ENCODE measurements around the gene CUX1.

CUX1 gene

DNA sequence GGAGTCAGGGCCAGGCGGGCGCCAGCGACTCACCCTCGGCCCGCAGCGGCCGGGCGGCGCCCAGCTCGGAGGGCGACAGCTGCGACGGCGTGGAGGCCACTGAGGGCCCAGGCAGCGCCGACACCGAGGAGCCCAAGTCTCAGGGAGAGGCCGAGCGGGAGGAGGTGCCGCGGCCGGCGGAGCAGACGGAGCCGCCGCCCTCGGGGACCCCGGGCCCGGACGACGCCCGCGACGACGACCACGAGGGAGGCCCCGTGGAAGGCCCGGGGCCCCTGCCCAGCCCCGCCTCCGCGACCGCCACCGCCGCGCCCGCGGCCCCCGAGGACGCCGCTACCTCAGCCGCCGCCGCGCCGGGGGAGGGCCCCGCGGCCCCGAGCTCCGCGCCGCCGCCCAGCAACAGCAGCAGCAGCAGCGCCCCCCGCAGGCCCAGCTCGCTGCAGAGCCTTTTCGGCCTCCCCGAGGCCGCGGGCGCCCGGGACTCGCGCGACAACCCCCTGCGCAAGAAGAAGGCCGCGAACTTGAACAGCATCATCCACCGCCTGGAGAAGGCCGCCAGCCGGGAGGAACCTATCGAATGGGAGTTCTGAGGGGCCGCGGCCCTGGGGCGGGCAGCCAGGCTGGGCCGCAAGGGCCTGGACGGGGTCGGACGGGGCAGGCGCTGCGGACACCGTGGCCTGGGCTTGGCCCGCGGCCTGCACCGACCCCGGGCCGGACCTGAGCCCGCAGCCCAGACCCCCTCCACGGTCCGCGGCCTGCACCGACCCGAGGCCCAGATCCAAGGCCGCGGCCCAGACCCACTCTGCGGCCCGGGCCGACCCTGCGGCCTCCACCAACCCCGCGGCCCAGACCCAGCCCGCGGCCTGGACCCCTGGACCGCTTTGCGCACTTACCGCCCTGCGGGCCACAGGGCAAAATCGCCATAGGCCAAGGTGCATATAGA is 431.3 kb downstream of the CUX1 start:
- H3K4me3 ChIP-seq (ENCODE audit: low read length) = no peak overlapping the region
- H3K9ac ChIP-seq (ENCODE audit: low read length) = no peak overlapping the region
- no peaks in the 10 kb centered on the region for H3K4me1 ChIP-seq (ENCODE audit: control insufficient read depth, insufficient read depth, low read length)
- no peaks in the 10 kb centered on the region for H3K9me3 ChIP-seq (ENCODE audit: control insufficient read depth, low read length)
- no peaks in the 10 kb centered on the region for H3K27me3 ChIP-seq (ENCODE audit: control insufficient read depth, insufficient read depth, low read length)
- H3K36me3 ChIP-seq (ENCODE audit: control insufficient read depth, insufficient read depth, low read length) = no peaks in the 10 kb centered on the region

DNA sequence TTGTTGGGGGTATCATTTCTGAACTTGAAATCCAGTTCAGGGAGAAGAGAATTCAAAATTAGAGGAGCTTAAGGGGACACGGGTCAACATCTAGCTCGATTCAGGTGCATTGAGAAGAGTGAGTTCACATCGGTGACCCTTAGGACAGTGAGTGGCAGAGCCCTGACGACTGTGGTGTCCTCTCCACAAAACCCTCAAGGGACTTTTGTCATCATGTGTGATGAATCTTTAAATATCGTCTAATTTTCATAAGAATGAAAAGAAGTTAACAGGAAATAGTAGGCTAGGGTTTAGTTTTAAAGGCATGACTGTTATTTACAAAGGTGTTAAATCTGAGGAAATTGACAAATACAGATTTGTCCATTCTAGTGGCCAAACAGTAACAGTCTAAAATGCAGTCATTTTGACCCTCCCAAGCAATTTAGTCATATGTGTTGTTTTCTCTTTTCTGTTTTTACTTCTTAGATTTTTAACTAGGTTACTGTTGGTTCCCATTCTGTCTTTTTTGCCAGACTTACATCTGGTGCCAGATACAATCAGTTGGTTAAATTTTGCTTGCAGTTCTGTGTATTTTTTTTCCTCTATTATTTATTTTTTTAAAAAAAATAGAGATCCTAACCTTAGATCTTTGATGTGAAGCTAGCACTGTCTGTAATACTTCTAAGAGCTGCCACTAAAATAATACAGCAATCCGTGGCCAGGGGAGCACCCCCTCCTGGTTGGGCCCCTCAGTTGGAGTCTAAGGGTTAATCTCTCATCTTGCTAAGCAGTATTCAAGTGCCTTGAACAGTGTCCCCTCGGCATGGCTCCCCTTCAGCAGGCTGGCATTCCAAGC is 434.3 kb downstream of the CUX1 start:
- Histone ChIP-seq H3K9me3 (ENCODE audit: control insufficient read depth, low read length) (no peaks in the 10 kb centered on the region), H3K4me3 (ENCODE audit: low read length) (no peak overlapping the region), H3K27me3 (ENCODE audit: control insufficient read depth, insufficient read depth, low read length) (no peaks in the 10 kb centered on the region), H3K36me3 (ENCODE audit: control insufficient read depth, insufficient read depth, low read length) (no peaks in the 10 kb centered on the region), H3K9ac (ENCODE audit: low read length) (no peak overlapping the region), H3K4me1 (ENCODE audit: control insufficient read depth, insufficient read depth, low read length) (no peaks in the 10 kb centered on the region)

DNA sequence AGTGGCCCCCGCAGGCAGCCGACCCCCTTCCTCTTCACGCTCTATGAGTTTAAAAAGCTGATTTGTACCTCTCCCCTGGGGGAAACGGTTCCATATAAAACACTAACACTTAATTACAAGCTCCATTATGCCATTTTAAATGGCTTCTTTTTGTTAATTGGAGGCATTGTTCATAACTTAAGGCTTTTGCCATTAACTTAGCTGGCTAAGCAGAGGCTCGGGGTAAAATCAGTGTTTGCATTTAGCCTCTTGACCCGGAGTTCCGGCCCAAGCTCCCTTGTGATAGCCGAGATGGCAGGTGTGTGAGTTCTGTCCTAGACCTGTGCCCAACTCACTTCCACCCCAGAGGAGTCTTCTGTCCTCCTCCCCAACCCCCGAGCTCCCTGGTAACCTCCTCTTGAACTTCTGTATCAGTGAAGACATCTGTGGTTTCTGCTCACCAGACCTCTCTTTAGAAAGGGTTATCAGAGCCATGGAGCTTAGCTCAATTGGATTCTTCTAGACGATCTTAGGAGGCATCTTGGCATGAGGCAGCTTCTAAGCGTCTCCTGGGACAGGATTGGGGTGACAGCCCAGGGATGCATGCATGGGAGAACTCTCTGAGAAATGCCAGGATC is 435.0 kb downstream of the CUX1 start:
- H3K9me3 ChIP-seq (ENCODE audit: control insufficient read depth, low read length) = no peaks in the 10 kb centered on the region
- no peak overlapping the region for H3K4me3 ChIP-seq (ENCODE audit: low read length)
- no peaks in the 10 kb centered on the region for H3K27me3 ChIP-seq (ENCODE audit: control insufficient read depth, insufficient read depth, low read length)
- no peaks in the 10 kb centered on the region for H3K36me3 ChIP-seq (ENCODE audit: control insufficient read depth, insufficient read depth, low read length)
- no peak overlapping the region for H3K9ac ChIP-seq (ENCODE audit: low read length)
- no peaks in the 10 kb centered on the region for H3K4me1 ChIP-seq (ENCODE audit: control insufficient read depth, insufficient read depth, low read length)

DNA sequence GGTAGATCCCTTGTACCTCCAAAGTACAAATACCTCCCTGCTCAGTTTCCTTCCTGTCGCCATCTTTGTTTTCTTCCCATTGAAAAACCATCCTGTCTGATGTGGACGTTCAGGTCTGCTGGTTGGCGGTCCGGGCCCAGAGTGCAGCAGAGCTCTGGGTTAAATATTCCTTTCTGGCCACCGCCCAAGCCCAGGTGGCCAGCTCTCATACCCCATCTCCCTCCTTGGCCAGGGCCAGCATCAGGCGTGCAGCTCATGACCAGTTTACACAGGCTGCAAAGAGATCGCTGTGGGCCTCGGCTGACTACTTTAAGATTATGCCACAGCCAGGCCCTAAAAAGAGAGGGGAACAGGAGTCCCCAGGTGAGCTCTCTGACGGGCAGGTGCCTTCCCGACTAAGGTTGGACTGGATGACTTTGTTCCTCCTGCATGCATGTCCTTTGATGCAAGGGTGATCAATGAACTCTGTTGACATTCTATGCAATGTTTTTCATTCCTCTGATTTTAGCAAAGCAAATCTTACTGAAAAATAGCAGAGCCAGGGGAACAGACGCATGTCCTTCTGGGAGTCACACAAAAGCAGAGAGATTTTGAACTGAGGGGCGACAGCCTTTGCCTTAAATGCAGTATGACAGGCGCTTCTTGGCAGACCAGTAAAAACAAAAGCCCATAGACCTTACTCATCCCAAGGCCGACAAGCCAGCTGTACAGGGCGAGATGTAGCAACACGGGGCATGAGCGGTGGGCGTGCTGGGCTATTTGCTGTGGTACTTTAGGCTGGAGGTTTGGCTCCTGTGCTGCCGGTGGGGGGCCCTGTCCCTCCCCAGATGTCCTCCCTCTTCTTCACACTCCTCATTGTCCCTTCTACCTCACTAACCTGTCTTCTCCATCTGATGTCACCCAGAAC is 435.9 kb downstream of the CUX1 start:
- no peak overlapping the region for H3K4me3 ChIP-seq (ENCODE audit: low read length)
- H3K9ac ChIP-seq (ENCODE audit: low read length) = no peak overlapping the region
- no peaks in the 10 kb centered on the region for H3K9me3 ChIP-seq (ENCODE audit: control insufficient read depth, low read length)
- no peaks in the 10 kb centered on the region for H3K4me1 ChIP-seq (ENCODE audit: control insufficient read depth, insufficient read depth, low read length)
- no peaks in the 10 kb centered on the region for H3K36me3 ChIP-seq (ENCODE audit: control insufficient read depth, insufficient read depth, low read length)
- no peaks in the 10 kb centered on the region for H3K27me3 ChIP-seq (ENCODE audit: control insufficient read depth, insufficient read depth, low read length)

DNA sequence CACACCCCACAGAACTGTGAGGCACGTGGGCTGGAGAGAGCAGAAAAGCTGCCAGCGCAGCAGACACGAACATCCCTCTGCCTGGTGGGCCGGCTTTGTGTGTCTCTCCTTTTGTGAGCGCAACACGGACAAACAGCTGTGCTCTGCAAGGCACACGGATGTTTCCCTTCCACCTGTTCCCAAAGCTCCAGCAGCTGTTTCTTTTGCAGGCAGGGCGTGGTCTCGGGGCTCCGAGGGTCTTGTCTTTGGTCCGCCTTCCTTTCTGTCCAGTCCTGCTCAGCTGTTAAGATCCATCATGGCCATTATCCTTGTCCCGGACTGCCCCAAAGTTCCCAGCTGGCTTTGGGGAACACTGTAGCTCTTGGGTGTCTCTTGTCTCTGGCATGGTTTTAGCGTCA is 436.5 kb downstream of the CUX1 start:
- Histone ChIP-seq H3K4me3 (ENCODE audit: low read length) (no peak overlapping the region), H3K9ac (ENCODE audit: low read length) (no peak overlapping the region), H3K27me3 (ENCODE audit: control insufficient read depth, insufficient read depth, low read length) (no peaks in the 10 kb centered on the region), H3K4me1 (ENCODE audit: control insufficient read depth, insufficient read depth, low read length) (no peaks in the 10 kb centered on the region), H3K9me3 (ENCODE audit: control insufficient read depth, low read length) (no peaks in the 10 kb centered on the region), H3K36me3 (ENCODE audit: control insufficient read depth, insufficient read depth, low read length) (no peaks in the 10 kb centered on the region)

DNA sequence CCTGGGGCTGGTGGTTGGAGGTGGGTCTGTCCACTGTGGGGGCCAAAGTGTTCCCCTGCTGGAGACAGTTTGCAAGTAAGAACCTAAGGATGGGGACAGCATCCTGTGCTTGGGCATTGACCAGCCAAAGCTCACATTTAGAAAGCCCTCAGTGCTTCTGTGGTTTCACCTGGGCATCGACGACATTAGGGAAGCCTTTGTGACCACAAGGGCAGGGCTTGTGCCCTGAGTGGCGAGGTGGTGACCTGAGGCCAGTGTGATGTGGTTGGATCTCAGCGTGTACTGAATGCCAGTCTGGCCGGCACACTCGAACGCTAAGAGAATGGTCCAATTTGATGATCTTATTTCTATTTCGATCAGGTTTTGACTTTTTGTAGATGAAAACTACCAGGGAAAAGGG is 437.1 kb downstream of the CUX1 start:
- H3K9me3 ChIP-seq (ENCODE audit: control insufficient read depth, low read length) = no peaks in the 10 kb centered on the region
- no peaks in the 10 kb centered on the region for H3K27me3 ChIP-seq (ENCODE audit: control insufficient read depth, insufficient read depth, low read length)
- no peak overlapping the region for H3K9ac ChIP-seq (ENCODE audit: low read length)
- H3K4me1 ChIP-seq (ENCODE audit: control insufficient read depth, insufficient read depth, low read length) = no peaks in the 10 kb centered on the region
- no peak overlapping the region for H3K4me3 ChIP-seq (ENCODE audit: low read length)
- H3K36me3 ChIP-seq (ENCODE audit: control insufficient read depth, insufficient read depth, low read length) = no peaks in the 10 kb centered on the region

DNA sequence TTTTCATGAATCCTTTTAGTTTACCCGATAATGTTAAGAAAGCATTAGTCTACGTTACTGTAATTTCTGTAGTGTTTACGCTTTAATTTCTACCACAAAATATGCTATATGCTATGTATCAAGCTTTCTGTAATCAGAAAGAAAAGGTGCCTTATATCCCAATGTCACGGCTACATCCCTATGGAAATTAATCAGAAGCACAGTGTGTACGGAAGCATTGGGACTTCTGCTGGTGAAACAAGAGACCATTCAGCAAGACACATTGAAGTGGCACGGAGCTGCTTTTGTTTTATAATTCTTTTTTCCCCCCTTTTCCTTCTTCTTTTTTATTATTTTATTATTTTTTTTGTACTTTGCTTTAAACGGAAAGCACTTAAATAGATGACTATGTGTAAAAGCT is 438.1 kb downstream of the CUX1 start:
- H3K4me1 ChIP-seq (ENCODE audit: control insufficient read depth, insufficient read depth, low read length) = no peaks in the 10 kb centered on the region
- no peak overlapping the region for H3K9ac ChIP-seq (ENCODE audit: low read length)
- H3K4me3 ChIP-seq (ENCODE audit: low read length) = no peak overlapping the region
- no peaks in the 10 kb centered on the region for H3K27me3 ChIP-seq (ENCODE audit: control insufficient read depth, insufficient read depth, low read length)
- H3K36me3 ChIP-seq (ENCODE audit: control insufficient read depth, insufficient read depth, low read length) = no peaks in the 10 kb centered on the region
- H3K9me3 ChIP-seq (ENCODE audit: control insufficient read depth, low read length) = no peaks in the 10 kb centered on the region

DNA sequence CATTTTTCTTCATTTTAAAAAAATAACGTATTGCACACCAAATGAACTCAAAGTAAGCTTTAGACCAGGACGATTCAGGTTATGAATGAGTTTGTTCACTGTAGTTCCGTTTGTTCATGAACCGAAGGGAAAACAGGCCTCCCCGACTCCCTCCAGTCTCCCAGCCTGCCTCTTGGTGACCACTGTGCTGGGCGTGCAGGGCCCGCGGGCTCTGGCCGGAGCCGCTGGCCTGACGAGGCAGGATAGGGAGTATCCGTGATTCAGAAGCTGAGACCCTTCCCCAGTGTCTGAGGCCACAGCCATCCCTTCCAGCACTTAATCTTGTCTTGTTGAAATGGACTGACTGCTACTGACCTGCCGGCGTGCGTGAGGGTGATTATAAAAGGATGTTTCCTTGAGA is 438.5 kb downstream of the CUX1 start:
- Histone ChIP-seq H3K27me3 (ENCODE audit: control insufficient read depth, insufficient read depth, low read length) (no peaks in the 10 kb centered on the region), H3K9ac (ENCODE audit: low read length) (no peak overlapping the region)

DNA sequence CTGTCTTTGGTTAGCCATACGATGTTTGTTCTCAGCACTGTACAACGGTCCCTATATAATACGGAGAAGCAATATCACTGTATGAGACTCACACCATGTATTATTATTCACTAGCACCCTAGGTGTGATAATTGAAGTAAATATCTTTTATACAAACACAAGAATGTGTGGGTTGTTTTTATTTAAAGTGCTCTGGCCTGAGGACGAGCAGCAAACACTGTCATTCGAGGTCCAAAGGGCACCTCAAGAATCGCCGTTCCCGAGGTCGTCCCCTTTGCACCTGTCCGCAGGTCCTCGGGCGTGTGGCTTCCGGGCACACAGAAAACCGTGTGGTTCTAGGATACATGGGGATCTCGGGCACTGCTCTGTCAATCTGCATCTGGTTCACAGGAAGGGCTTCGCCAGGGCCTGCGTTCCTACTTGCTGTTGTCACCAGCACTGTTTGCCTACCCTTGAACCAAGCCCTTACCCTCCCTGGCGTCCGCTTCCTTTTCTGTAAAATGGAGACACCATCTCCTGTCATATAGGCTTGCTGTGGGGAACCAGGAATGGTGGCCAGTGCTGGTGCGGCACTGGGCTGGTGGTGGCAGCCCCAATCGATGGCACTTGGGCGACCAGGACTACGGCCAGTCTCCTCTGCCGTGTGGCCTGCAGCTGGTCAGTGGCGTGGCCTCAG is 440.8 kb downstream of the CUX1 start:
- no peak overlapping the region for H3K4me3 ChIP-seq (ENCODE audit: low read length)
- H3K9me3 ChIP-seq (ENCODE audit: control insufficient read depth, low read length) = no peaks in the 10 kb centered on the region
- H3K36me3 ChIP-seq (ENCODE audit: control insufficient read depth, insufficient read depth, low read length) = no peaks in the 10 kb centered on the region
- H3K9ac ChIP-seq (ENCODE audit: low read length) = no peak overlapping the region
- no peaks in the 10 kb centered on the region for H3K4me1 ChIP-seq (ENCODE audit: control insufficient read depth, insufficient read depth, low read length)
- no peaks in the 10 kb centered on the region for H3K27me3 ChIP-seq (ENCODE audit: control insufficient read depth, insufficient read depth, low read length)

More for the DNA sequence above, 438.5 kb downstream of the CUX1 start:
- no peaks in the 10 kb centered on the region for H3K4me1 ChIP-seq (ENCODE audit: control insufficient read depth, insufficient read depth, low read length)
- no peaks in the 10 kb centered on the region for H3K9me3 ChIP-seq (ENCODE audit: control insufficient read depth, low read length)
- H3K36me3 ChIP-seq (ENCODE audit: control insufficient read depth, insufficient read depth, low read length) = no peaks in the 10 kb centered on the region
- no peak overlapping the region for H3K4me3 ChIP-seq (ENCODE audit: low read length)

DNA sequence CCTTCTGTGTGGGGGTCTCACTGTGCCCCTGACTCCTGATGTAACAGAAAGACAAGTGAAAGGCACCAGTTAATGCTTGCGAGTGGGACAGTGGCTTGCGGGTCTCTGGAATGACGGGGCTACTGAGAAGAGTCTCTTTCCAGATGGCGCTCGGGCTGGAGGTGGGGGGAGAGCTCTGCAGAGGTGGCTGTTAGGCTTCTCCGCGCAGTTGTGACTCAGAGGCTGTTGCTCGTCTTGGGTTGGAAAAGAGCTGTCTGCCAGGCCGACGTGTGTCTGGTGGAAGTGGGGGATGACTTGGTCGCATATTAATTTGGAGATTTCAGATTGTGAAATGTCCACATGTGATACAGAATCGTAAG is 441.3 kb downstream of the CUX1 start:
- no peaks in the 10 kb centered on the region for H3K27me3 ChIP-seq (ENCODE audit: control insufficient read depth, insufficient read depth, low read length)
- no peaks in the 10 kb centered on the region for H3K36me3 ChIP-seq (ENCODE audit: control insufficient read depth, insufficient read depth, low read length)
- no peaks in the 10 kb centered on the region for H3K4me1 ChIP-seq (ENCODE audit: control insufficient read depth, insufficient read depth, low read length)
- no peaks in the 10 kb centered on the region for H3K9me3 ChIP-seq (ENCODE audit: control insufficient read depth, low read length)
- H3K4me3 ChIP-seq (ENCODE audit: low read length) = no peak overlapping the region
- H3K9ac ChIP-seq (ENCODE audit: low read length) = no peak overlapping the region

DNA sequence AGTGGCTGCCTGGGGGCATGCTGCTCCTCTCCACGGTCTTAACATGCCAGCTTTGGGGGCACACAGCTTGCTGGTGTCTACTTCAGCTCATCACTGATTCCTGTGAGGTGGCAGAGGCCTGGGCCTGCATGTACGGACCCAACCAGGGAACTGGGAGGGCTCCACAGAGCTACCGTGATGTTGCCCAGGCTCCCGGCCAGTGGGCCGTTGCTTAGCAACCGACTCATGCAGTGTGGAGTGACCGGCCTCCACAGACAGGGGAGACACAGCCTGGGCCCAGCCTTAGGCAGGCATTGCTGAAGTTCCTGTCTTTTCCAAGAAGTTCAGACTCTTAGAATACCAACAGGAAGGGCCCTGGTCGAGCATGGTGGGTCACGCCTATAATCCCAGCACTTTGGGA is 443.4 kb downstream of the CUX1 start:
- Histone ChIP-seq H3K9me3 (ENCODE audit: control insufficient read depth, low read length) (no peaks in the 10 kb centered on the region), H3K4me3 (ENCODE audit: low read length) (no peak overlapping the region), H3K27me3 (ENCODE audit: control insufficient read depth, insufficient read depth, low read length) (no peaks in the 10 kb centered on the region), H3K4me1 (ENCODE audit: control insufficient read depth, insufficient read depth, low read length) (no peaks in the 10 kb centered on the region), H3K9ac (ENCODE audit: low read length) (no peak overlapping the region), H3K36me3 (ENCODE audit: control insufficient read depth, insufficient read depth, low read length) (no peaks in the 10 kb centered on the region)
